ENCODE data around the gene BACH2. TPM values are rescaled to one million over a fixed set of nuclear protein-coding genes. Genes with fewer than 3 reads are reported as not detected.

BACH2 gene
- total and polyA plus RNA-seq, 10 of the 15 experiments (the other 5 are each of a cell fraction or from before 2014, with no cell fraction given): 0.03 to 0.28 (median 0.04) TPM; not detected in 3

GRCh38 chr6:90044182-90044832 lies 252.3 kb downstream of the BACH2 start:
- Histone ChIP-seq H3K27ac (ENCODE audit: control insufficient read depth, insufficient read depth) (no peak overlapping the region), H3K9me3 (replicated peaks; ENCODE audit: control insufficient read depth, insufficient read depth, low read length) (no peaks in the 10 kb centered on the region), H4K20me1 (ENCODE audit: control insufficient read depth, insufficient read depth) (no peaks in the 10 kb centered on the region), H3K4me2 (ENCODE audit: control insufficient read depth, insufficient read depth) (no peak overlapping the region), H3K36me3 (ENCODE audit: control insufficient read depth in 2 of 2, insufficient read depth in 2 of 2, low read length in 1 of 2) (no peaks in the 10 kb centered on the region), H3K9ac (ENCODE audit: control insufficient read depth, insufficient read depth, low read length) (no peak overlapping the region), H3K4me3 (no peak overlapping the region), H3K79me2 (ENCODE audit: control insufficient read depth, insufficient read depth, low read length) (no peaks in the 10 kb centered on the region), H2AFZ (ENCODE audit: control insufficient read depth, low read depth, low read length) (no peak overlapping the region), H3K4me1 (ENCODE audit: control insufficient read depth, insufficient read depth, low read length) (no peaks in the 10 kb centered on the region), H3K27me3 (replicated peaks in 1 of 2; ENCODE audit: control insufficient read depth in 2 of 2, insufficient read depth in 2 of 2, low read length in 1 of 2) (no peaks in the 10 kb centered on the region)
- ATAC-seq (no peak), DNase-seq (ENCODE audit: low read depth, low spot score) (no peak), FAIRE-seq (no peak)
- no TSS peak for BruUV-seq (replicated peaks)
- CTCF ChIA-PET: no interaction called here
- POLR2A ChIA-PET: no interaction called here
- 27% methylated on average over 7 of the region's 7 CpGs for WGBS (ENCODE audit: insufficient coverage, insufficient replicate concordance, low lambda C conversion rate, missing lambda C conversion rate)
- in situ Hi-C loops (cut with MboI) (no loop called here), intact Hi-C loops (cut with micrococcal nuclease; ENCODE audit: unreplicated experiment) (no loop called here)
- SMC1A ChIA-PET (ENCODE audit: uncharacterized antibody, unreplicated experiment): no interaction called here
- RAD21 ChIA-PET (ENCODE audit: unreplicated experiment): no interaction called here
- no peak for TF ChIP-seq CHD2 (IDR thresholded peaks at IDR 0.05; ENCODE audit: borderline replicate concordance, low read depth, low read length)
- TF ChIP-seq CREM (IDR thresholded peaks at IDR 0.05; ENCODE audit: low read depth): no peak
- no peak for TF ChIP-seq SIN3A (IDR thresholded peaks at IDR 0.05; ENCODE audit: low read depth, low read length)
- TF ChIP-seq RAD51 (IDR thresholded peaks at IDR 0.05): no peak
- no peak for TF ChIP-seq POLR2A (IDR thresholded peaks at IDR 0.05; ENCODE audit: low read depth, low read length)
- TF ChIP-seq NFYA (IDR thresholded peaks at IDR 0.05; ENCODE audit: borderline replicate concordance, low read depth, low read length): no peak
- TF ChIP-seq IRF4 (IDR thresholded peaks at IDR 0.05; ENCODE audit: low read depth, low read length): no peak
- TF ChIP-seq ZNF687 (IDR thresholded peaks at IDR 0.05): no peak
- TF ChIP-seq SUPT20H (IDR thresholded peaks at IDR 0.05; ENCODE audit: borderline replicate concordance, control insufficient read depth, low read depth, low read length): no peak
- no peak for TF ChIP-seq BCLAF1 (IDR thresholded peaks at IDR 0.05)
- no peak for TF ChIP-seq IKZF1 (conservative IDR thresholded peaks at IDR 0.05)
- TF ChIP-seq CHD4 (IDR thresholded peaks at IDR 0.05): no peak
- TF ChIP-seq ZSCAN29 (IDR thresholded peaks at IDR 0.05): no peak
- no peak for TF ChIP-seq CBX5 (IDR thresholded peaks at IDR 0.05; ENCODE audit: low read depth)
- TF ChIP-seq NR2C1 (IDR thresholded peaks at IDR 0.05): no peak
- no peak for TF ChIP-seq CTCF (IDR thresholded peaks at IDR 0.05 in 2 of 3, conservative IDR thresholded peaks at IDR 0.05 in 1 of 3; ENCODE audit: control insufficient read depth in 2 of 3, extremely low read depth in 1 of 3, insufficient read depth in 1 of 3, low read depth in 3 of 3, low read length in 3 of 3)
- TF ChIP-seq GABPA (IDR thresholded peaks at IDR 0.05; ENCODE audit: low read depth): no peak
- no peak for TF ChIP-seq SIX5 (IDR thresholded peaks at IDR 0.05; ENCODE audit: low read depth, low read length, severe bottlenecking)
